OCI-LY1 (cell line): ENCODE data around the gene MYO5B.

Experiments used
- H2AFZ ChIP-seq: fragments of 200-600 bp; sonication (generic), shearing (Covaris generic); 2 replicates; pipeline ENCODE4 v1.6.0; 2014; ENCODE audit warnings: antibody characterized with exemption, mild to moderate bottlenecking, low read length
- H3F3A ChIP-seq: fragments of 200-600 bp; sonication (generic), shearing (Covaris generic); 2 replicates; pipeline ENCODE4 v1.6.0; 2014; ENCODE audit warnings: mild to moderate bottlenecking, antibody characterized with exemption, low read length, moderate library complexity; ENCODE audit not compliant: insufficient read depth
- H3K27ac ChIP-seq: fragments of 200-600 bp; sonication (generic); 2 replicates; pipeline ENCODE4 v1.5.1; 2014; ENCODE audit warnings: low read length, mixed run types, mild to moderate bottlenecking, low read depth; ENCODE audit not compliant: poor library complexity, severe bottlenecking
- H3K27me3 ChIP-seq: fragments of 200-600 bp; sonication (generic); 2 replicates; pipeline ENCODE4 v1.6.0; 2014; ENCODE audit warnings: antibody characterized with exemption, mild to moderate bottlenecking, low read length, moderate library complexity; ENCODE audit not compliant: insufficient read depth
- H3K36me3 ChIP-seq: fragments of 200-600 bp; sonication (generic); 2 replicates; pipeline ENCODE4 v1.6.1; 2014; ENCODE audit warnings: mild to moderate bottlenecking, antibody characterized with exemption, low read length, moderate library complexity, mixed read lengths; ENCODE audit not compliant: insufficient read depth
- H3K4me1 ChIP-seq: fragments of 200-600 bp; sonication (generic); 2 replicates; pipeline ENCODE4 v1.5.1; 2014; ENCODE audit warnings: mild to moderate bottlenecking, low read length, moderate library complexity; ENCODE audit not compliant: insufficient read depth, severe bottlenecking
- H3K4me2 ChIP-seq: fragments of 200-600 bp; sonication (generic), shearing (Covaris generic); 2 replicates; pipeline ENCODE4 v1.6.1; 2014; ENCODE audit warnings: low read length
- H3K4me3 ChIP-seq: fragments of 200-600 bp; sonication (generic); 2 replicates; pipeline ENCODE4 v1.5.1; 2014; ENCODE audit warnings: low read length, low read depth, mild to moderate bottlenecking, mixed read lengths; ENCODE audit not compliant: poor library complexity, severe bottlenecking
- H3K79me2 ChIP-seq: fragments of 200-600 bp; shearing (Covaris generic); 2 replicates; pipeline ENCODE4 v1.6.1; 2016; ENCODE audit warnings: mixed run types, low read length, mixed read lengths; ENCODE audit not compliant: insufficient read depth
- H3K9ac ChIP-seq: fragments of 200-600 bp; sonication (generic), shearing (Covaris generic); 2 replicates; pipeline ENCODE4 v1.6.1; 2014; ENCODE audit warnings: mild to moderate bottlenecking, low read length, mixed read lengths
- H3K9me2 ChIP-seq: fragments of 200-600 bp; sonication (generic), shearing (Covaris generic); 2 replicates; pipeline ENCODE4 v1.6.1; 2014; ENCODE audit warnings: low read depth, mild to moderate bottlenecking, low read length, mixed read lengths
- H3K9me3 ChIP-seq: fragments of 200-600 bp; shearing (Covaris generic); 2 replicates; pipeline ENCODE4 v1.6.1; 2014; ENCODE audit warnings: low read length, mixed read lengths
- H4K20me1 ChIP-seq: fragments of 200-600 bp; sonication (generic), shearing (Covaris generic); 2 replicates; pipeline ENCODE4 v1.6.0; 2016; ENCODE audit warnings: mild to moderate bottlenecking, low read length; ENCODE audit not compliant: insufficient read depth
- CTCF ChIP-seq: fragments of 200-600 bp; sonication (generic), shearing (Covaris generic); IDR thresholded peaks from 2 replicates; pipeline ENCODE4 v1.5.1; 2017; ENCODE audit warnings: mild to moderate bottlenecking, antibody characterized with exemption, low read length, moderate library complexity, mixed read lengths
- EZH2 ChIP-seq: fragments of 200-600 bp; sonication (generic), shearing (Covaris generic); IDR thresholded peaks from 2 replicates; pipeline ENCODE4 v1.8.0; 2017; ENCODE audit warnings: borderline replicate concordance, mixed run types, mild to moderate bottlenecking, antibody characterized with exemption, low read length, moderate library complexity, mixed read lengths

The MYO5B gene

GRCh38 chr18:49819071-49819662, 375.8 kb downstream of the MYO5B start:
- no peak overlapping the region for H3K4me3 ChIP-seq
- peaks cover 3% of the 10 kb centered on the region for H3K4me1 ChIP-seq
- H4K20me1 ChIP-seq: no peaks in the 10 kb centered on the region
- H3K79me2 ChIP-seq: no peaks in the 10 kb centered on the region
- H3K9me2 ChIP-seq: no peaks in the 10 kb centered on the region
- H3K9ac ChIP-seq: no peak overlapping the region
- no peak overlapping the region for H3K27ac ChIP-seq
- no peak overlapping the region for H2AFZ ChIP-seq
- H3K9me3 ChIP-seq: no peaks in the 10 kb centered on the region
- H3K27me3 ChIP-seq: 0 out of 2 replicates have a peak, but pooled peaks cover 3% of the 10 kb centered on the region
- no peak overlapping the region for H3K4me2 ChIP-seq
- TF ChIP-seq EZH2 (no peak), CTCF (no peak)
- no peaks in the 10 kb centered on the region for H3K36me3 ChIP-seq
- H3F3A ChIP-seq: no peaks in the 10 kb centered on the region

- Histone ChIP-seq H3K36me3 (no peaks in the 10 kb centered on the region), H3K4me1 (peaks cover 3% of the 10 kb centered on the region), H3K79me2 (peaks cover under 1% of the 10 kb centered on the region; the same call in 1 of the 2 replicates), H3K9me2 (no peaks in the 10 kb centered on the region), H3K9me3 (no peaks in the 10 kb centered on the region), H3K9ac (no peak overlapping the region), H3K27me3 (0 out of 2 replicates have a peak, but pooled peaks cover 3% of the 10 kb centered on the region), H3K27ac (no peak overlapping the region), H3K4me3 (no peak overlapping the region), H4K20me1 (no peaks in the 10 kb centered on the region), H2AFZ (no peak overlapping the region), H3K4me2 (no peak overlapping the region), H3F3A (no peaks in the 10 kb centered on the region)
- TF ChIP-seq EZH2: no peak
- no peak for TF ChIP-seq CTCF
These were observed 377.0 kb downstream of the MYO5B start for GRCh38 chr18:49817947-49818346.

GRCh38 chr18:49815927-49816326, 379.0 kb downstream of the MYO5B start:
- no peak overlapping the region for H3K27ac ChIP-seq
- H3K9ac ChIP-seq: no peak overlapping the region
- H3K36me3 ChIP-seq: no peaks in the 10 kb centered on the region
- H3K9me2 ChIP-seq: no peaks in the 10 kb centered on the region
- 0 out of 2 replicates have a peak, but pooled peaks cover 3% of the 10 kb centered on the region for H3K27me3 ChIP-seq
- no peak overlapping the region for H3K4me3 ChIP-seq
- H3K9me3 ChIP-seq: no peaks in the 10 kb centered on the region
- no peaks in the 10 kb centered on the region for H3F3A ChIP-seq
- H3K4me1 ChIP-seq: peaks cover 22% of the 10 kb centered on the region
- H4K20me1 ChIP-seq: no peaks in the 10 kb centered on the region
- H3K79me2 ChIP-seq: peaks cover 21% of the 10 kb centered on the region
- no peak overlapping the region for H3K4me2 ChIP-seq
- H2AFZ ChIP-seq: no peak overlapping the region
- no peak for TF ChIP-seq EZH2
- no peak for TF ChIP-seq CTCF
